A673 (cell line): ENCODE measurements around the gene XDH. TPM values are rescaled to one million over a fixed set of nuclear protein-coding genes. Genes with fewer than 3 reads are reported as not detected.

Experiments
- BruUV-seq: library from RNA; stranded (reverse); fragments of 400-500 nt; replicated peaks from 2 replicates; lab custom pipeline; 2021; lab: Mats Ljungman, UMichigan
- CTCF ChIA-PET: fragments of 300-600 bp; sonication (Branson Sonifier 250); formaldehyde crosslinking; loops from one replicate; lab custom pipeline; 2022; ENCODE audit warnings: antibody characterized with exemption; lab: Charles Lee
- POLR2A ChIA-PET: fragments of 300-600 bp; sonication (Branson Sonifier 250); formaldehyde crosslinking; loops from one replicate; lab custom pipeline; 2022; ENCODE audit warnings: antibody characterized with exemption; ENCODE audit not compliant: low non-redundant PET; lab: Charles Lee
- DNase-seq: peaks from one replicate; pipeline ENCODE4 v3.0.0-alpha.2; 2015; ENCODE audit warnings: low spot score
- H3K27ac ChIP-seq: fragments of 200-600 bp; sonication (generic); 2 replicates; pipeline ENCODE4 v1.5.1; 2016; ENCODE audit warnings: mixed run types, low read depth, mild to moderate bottlenecking, mixed read lengths, antibody characterized with exemption, low read length; ENCODE audit not compliant: poor library complexity, severe bottlenecking
- H3K27me3 ChIP-seq: fragments of 200-600 bp; sonication (generic); replicated peaks from 2 replicates; pipeline ENCODE4 v1.6.1; 2017; ENCODE audit warnings: mixed run types, low read depth, mild to moderate bottlenecking, mixed read lengths, antibody characterized with exemption, low read length; ENCODE audit not compliant: insufficient read depth, poor library complexity
- H3K36me3 ChIP-seq: fragments of 200-600 bp; sonication (generic); 2 replicates; pipeline ENCODE4 v1.6.1; 2016; ENCODE audit warnings: mixed run types, mild to moderate bottlenecking, mixed read lengths, antibody characterized with exemption, low read length; ENCODE audit not compliant: insufficient read depth, poor library complexity, severe bottlenecking
- H3K4me1 ChIP-seq: fragments of 200-600 bp; sonication (generic); 2 replicates; pipeline ENCODE4 v1.6.1; 2017; ENCODE audit warnings: mixed run types, mild to moderate bottlenecking, mixed read lengths, antibody characterized with exemption, low read length; ENCODE audit not compliant: insufficient read depth, poor library complexity, severe bottlenecking
- H3K4me3 ChIP-seq: fragments of 200-600 bp; sonication (generic); 2 replicates; pipeline ENCODE4 v1.5.1; 2016; ENCODE audit warnings: low read depth, mixed run types, mild to moderate bottlenecking, mixed read lengths, low read length; ENCODE audit not compliant: poor library complexity, severe bottlenecking
- H3K9me3 ChIP-seq: fragments of 200-600 bp; sonication (generic); 2 replicates; pipeline ENCODE4 v1.6.1; 2016; ENCODE audit warnings: mixed run types, low read depth, mild to moderate bottlenecking, mixed read lengths, antibody characterized with exemption, low read length; ENCODE audit not compliant: poor library complexity, severe bottlenecking
- CTCF ChIP-seq: fragments of 300-800, 200-600 bp; sonication (generic); conservative IDR thresholded peaks from 2 replicates; pipeline ENCODE4 v1.5.1; 2017; ENCODE audit warnings: low read depth, mild to moderate bottlenecking, antibody characterized with exemption, low read length, moderate library complexity, mixed read lengths
- EZH2 ChIP-seq: fragments of 200-600 bp; sonication (generic); IDR thresholded peaks from 2 replicates; pipeline ENCODE4 v1.6.1; 2017; ENCODE audit warnings: borderline replicate concordance, low read depth, mild to moderate bottlenecking, mixed read lengths, antibody characterized with exemption, low read length; ENCODE audit not compliant: poor library complexity, severe bottlenecking
- intact Hi-C: fragments of 100-400 bp; cut with micrococcal nuclease; formaldehyde crosslinking; loops from one replicate; pipeline ENCODE4 v1.10.0; 2022; ENCODE audit not compliant: unreplicated experiment
- total RNA-seq: library from RNA; stranded (reverse); gene quantifications from 2 replicates; pipeline ENCODE4 v1.2.3, GENCODE V29; 2021

XDH gene
- total RNA-seq, 1 experiment from 2014 or later: 0.19 TPM

- Histone ChIP-seq H3K27ac (no peak overlapping the region), H3K4me3 (no peak overlapping the region), H3K9me3 (no peaks in the 10 kb centered on the region), H3K27me3 (no peaks in the 10 kb centered on the region), H3K4me1 (no peaks in the 10 kb centered on the region), H3K36me3 (no peaks in the 10 kb centered on the region)
- ChIA-PET CTCF (no interaction called here), POLR2A (no interaction called here)
- DNase-seq: no peak
- no TSS peak for BruUV-seq
- intact Hi-C loops: no loop called here
- TF ChIP-seq EZH2 (no peak), CTCF (no peak)
These were observed 111.5 kb downstream of the XDH start for GRCh38 chr2:31302940-31303563.

- DNase-seq: no peak
- TF ChIP-seq EZH2 (no peak), CTCF (no peak)
- H3K4me3 ChIP-seq: no peak overlapping the region
- no peaks in the 10 kb centered on the region for H3K36me3 ChIP-seq
- H3K27ac ChIP-seq: no peak overlapping the region
- no peaks in the 10 kb centered on the region for H3K9me3 ChIP-seq
- H3K27me3 ChIP-seq: no peaks in the 10 kb centered on the region
- intact Hi-C loops: no loop called here
- POLR2A ChIA-PET: no interaction called here
- no TSS peak for BruUV-seq
- CTCF ChIA-PET: no interaction called here
- H3K4me1 ChIP-seq: no peaks in the 10 kb centered on the region
These were observed 114.2 kb downstream of the XDH start for GRCh38 chr2:31300309-31300708.

GRCh38 chr2:31299547-31299946 is 115.0 kb downstream of the XDH start:
- DNase-seq: no peak
- BruUV-seq: no TSS peak
- Histone ChIP-seq H3K27me3 (no peaks in the 10 kb centered on the region), H3K27ac (no peak overlapping the region), H3K9me3 (no peaks in the 10 kb centered on the region), H3K36me3 (no peaks in the 10 kb centered on the region), H3K4me3 (no peak overlapping the region), H3K4me1 (no peaks in the 10 kb centered on the region)
- TF ChIP-seq CTCF (no peak), EZH2 (no peak)
- intact Hi-C loops: no loop called here
- ChIA-PET POLR2A (no interaction called here), CTCF (no interaction called here)
